Activated CD4-positive, CD25-positive, alpha-beta regulatory T cell treated with anti-CD3 and anti-CD28 coated beads, Interleukin-2, amount 50 U/mL, for 16 hours (primary cell): ENCODE results near the gene FAM117B.

ENCODE experiments used
- DNase-seq: peaks from one replicate; pipeline ENCODE4 v3.0.0-alpha.2; 2020; ENCODE audit warnings: low read depth, low spot score

FAM117B gene

GRCh38 chr2:202814226-202814625 lies 179.5 kb downstream of the FAM117B start:
- DNase-seq: no peak

- DNase-seq: no peak
These were observed 181.0 kb downstream of the FAM117B start for GRCh38 chr2:202815548-202816360.

DNA sequence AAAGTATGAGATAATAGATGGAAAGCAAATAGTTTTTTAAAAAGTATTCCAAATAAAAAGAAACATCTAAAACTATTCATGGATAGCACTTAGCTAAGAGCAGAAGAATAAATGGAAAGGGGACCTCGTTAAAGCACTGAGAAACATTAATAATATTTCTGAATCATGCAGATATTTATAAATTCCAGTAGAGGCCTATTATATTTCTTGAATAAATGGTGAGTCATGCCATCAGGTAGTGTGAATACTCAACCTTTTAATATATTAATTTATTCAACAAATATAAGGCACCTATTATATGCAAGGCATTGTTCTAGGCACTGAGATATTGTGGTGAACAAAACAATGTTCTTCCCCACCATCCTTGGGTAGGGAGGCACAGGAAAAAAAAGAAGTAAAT lies 183.0 kb downstream of the FAM117B start:
- no peak for DNase-seq

DNA sequence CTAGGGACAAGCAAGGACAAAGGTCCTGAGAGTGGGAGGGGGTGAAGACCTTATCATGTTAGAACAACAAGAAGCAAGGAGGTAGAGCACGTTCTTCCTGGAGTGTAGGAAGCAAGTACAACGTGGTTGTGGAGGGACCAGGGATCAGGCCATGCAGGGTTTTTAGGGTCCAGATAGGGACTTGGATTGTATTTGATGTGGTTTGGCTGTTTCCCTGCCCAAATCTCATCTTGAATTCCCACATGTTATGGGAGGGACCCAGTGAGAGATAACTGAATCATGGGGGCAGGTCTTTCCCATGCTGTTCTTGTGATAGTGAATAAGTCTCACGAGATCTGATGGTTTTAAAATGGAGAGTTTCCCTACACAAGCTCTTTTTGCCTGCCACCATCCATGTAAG lies 183.6 kb downstream of the FAM117B start:
- DNase-seq: no peak
